DND-41 (cell line): ENCODE results near the gene FUBP3.

ENCODE experiments used
- CTCF ChIP-seq: IDR thresholded peaks from 2 replicates; pipeline ENCODE4 v1.5.1; 2012; ENCODE audit warnings: borderline replicate concordance, low read length, moderate library complexity, mild to moderate bottlenecking; ENCODE audit not compliant: poor library complexity, severe bottlenecking; ENCODE audit errors: extremely low read depth
- EZH2 ChIP-seq: IDR thresholded peaks from 3 replicates; pipeline ENCODE4 v1.6.1; 2012; ENCODE audit warnings: borderline replicate concordance, low read depth, mild to moderate bottlenecking, moderate library complexity, low read length, inconsistent platforms; ENCODE audit not compliant: severe bottlenecking

DNA sequence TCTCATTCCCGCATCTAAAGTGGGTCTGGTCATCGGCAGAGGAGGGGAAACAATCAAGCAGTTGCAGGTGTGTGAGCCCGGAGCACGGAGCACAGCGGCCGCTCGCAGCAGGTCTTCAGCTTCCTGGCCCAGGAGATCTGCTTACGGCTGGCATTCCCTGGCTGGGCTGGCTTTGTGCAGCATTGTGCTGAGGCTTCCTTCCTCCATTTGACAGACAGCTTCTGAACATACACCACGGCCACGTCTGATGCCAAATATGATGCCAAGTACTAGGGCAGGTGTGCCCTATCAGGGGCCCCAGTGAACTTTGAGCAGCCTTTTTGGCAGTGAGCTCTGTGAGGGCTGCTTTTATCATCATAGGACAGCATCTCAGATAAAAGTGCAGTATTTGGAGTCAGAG lies 37.1 kb downstream of the FUBP3 start:
- TF ChIP-seq CTCF = no peak
- TF ChIP-seq EZH2 = no peak
